Neural crest cell (in vitro differentiated cells): ENCODE results near the gene TIMM13. TPM values are rescaled to one million over a fixed set of nuclear protein-coding genes. Genes with fewer than 3 reads are reported as not detected.
"Not testable (repeated sequence)": the region's sequence is repeated elsewhere in the genome, so short reads cannot be mapped to it uniquely, and the experiment has no call there.

ENCODE experiments used
- DNase-seq: peaks from one replicate; pipeline ENCODE4 v3.0.0; 2021; ENCODE audit warnings: low read depth, mixed read lengths, low spot score
- H3K27ac Mint-ChIP-seq: one replicate; pipeline ENCODE4 v1.8.0; 2021; ENCODE audit warnings: mild to moderate bottlenecking, mixed read lengths; ENCODE audit not compliant: unreplicated experiment
- H3K27me3 Mint-ChIP-seq: 2 replicates; pipeline ENCODE4 v1.8.0; 2021; ENCODE audit warnings: low read depth, mild to moderate bottlenecking, mixed read lengths
- H3K36me3 Mint-ChIP-seq: 2 replicates; pipeline ENCODE4 v1.8.0; 2021; ENCODE audit warnings: low read depth, mild to moderate bottlenecking, mixed read lengths
- H3K4me1 Mint-ChIP-seq: 2 replicates; pipeline ENCODE4 v1.8.0; 2021; ENCODE audit warnings: mixed read lengths
- H3K4me3 Mint-ChIP-seq: one replicate; pipeline ENCODE4 v1.8.0; 2021; ENCODE audit warnings: mild to moderate bottlenecking, mixed read lengths
- H3K9me3 Mint-ChIP-seq: 2 replicates; pipeline ENCODE4 v1.8.0; 2021; ENCODE audit warnings: mixed read lengths
- total RNA-seq: library from RNA; stranded (reverse); gene quantifications from 2 replicates; pipeline ENCODE4 v1.2.1, GENCODE V29; 2021
- TF ChIP-seq, protein P1 (sequence below): fragments of 200-600 bp; sonication (generic); conservative IDR thresholded peaks from 2 replicates; pipeline ENCODE4 v1.5.0; 2021; ENCODE audit warnings: antibody characterized with exemption, mild to moderate bottlenecking

TIMM13 gene
- total RNA-seq, 1 donor from 2014 or later: 145 TPM

DNA sequence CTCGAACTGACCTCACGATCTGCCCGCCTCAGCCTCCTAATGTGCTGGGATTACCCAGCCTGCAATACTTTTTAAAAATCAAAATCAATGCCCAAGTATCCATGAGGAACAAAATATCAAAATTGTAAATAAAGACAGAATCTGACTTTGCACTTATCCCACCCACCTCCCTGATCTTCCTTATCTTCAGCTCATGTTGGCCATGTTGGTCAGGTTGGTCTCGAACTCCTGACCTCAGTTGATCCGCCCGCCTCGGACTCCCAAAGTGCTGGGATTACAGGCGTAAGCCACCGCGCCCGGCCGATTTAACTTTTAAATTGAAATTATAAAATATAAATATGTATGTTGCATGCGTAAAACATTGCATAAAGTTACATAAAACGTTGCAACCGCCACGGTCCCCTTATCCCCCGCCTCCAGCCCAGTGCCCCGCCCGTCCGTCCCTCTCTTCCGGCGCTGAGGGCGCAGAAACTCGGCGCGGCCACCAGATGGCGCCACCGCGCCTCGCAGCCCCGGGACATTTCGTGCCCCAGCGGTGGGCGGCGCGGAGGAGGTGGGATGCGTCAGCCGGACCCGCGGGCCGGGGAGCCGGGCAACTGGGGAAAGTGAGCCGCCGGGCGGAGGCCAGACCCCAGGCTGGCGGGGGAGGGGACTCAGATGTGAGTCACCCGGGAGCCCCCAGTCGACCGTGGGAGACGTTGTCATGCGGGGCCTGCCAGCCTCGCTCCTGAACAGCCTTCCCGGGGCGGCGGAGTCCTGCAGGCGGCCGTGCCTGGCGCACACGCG is 47.0 kb upstream of the TIMM13 start:
- Mint-ChIP-seq H3K4me3 (peak overlapping the region; percentile 72), H3K36me3 (no peaks in the 10 kb centered on the region), H3K27me3 (peaks cover 41% of the 10 kb centered on the region), H3K9me3 (no peaks in the 10 kb centered on the region), H3K4me1 (peaks cover 31% of the 10 kb centered on the region), H3K27ac (no peak overlapping the region)
- TF ChIP-seq, protein P1, sequence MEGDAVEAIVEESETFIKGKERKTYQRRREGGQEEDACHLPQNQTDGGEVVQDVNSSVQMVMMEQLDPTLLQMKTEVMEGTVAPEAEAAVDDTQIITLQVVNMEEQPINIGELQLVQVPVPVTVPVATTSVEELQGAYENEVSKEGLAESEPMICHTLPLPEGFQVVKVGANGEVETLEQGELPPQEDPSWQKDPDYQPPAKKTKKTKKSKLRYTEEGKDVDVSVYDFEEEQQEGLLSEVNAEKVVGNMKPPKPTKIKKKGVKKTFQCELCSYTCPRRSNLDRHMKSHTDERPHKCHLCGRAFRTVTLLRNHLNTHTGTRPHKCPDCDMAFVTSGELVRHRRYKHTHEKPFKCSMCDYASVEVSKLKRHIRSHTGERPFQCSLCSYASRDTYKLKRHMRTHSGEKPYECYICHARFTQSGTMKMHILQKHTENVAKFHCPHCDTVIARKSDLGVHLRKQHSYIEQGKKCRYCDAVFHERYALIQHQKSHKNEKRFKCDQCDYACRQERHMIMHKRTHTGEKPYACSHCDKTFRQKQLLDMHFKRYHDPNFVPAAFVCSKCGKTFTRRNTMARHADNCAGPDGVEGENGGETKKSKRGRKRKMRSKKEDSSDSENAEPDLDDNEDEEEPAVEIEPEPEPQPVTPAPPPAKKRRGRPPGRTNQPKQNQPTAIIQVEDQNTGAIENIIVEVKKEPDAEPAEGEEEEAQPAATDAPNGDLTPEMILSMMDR: peak; percentile 100
- peak; percentile 90 for DNase-seq

DNA sequence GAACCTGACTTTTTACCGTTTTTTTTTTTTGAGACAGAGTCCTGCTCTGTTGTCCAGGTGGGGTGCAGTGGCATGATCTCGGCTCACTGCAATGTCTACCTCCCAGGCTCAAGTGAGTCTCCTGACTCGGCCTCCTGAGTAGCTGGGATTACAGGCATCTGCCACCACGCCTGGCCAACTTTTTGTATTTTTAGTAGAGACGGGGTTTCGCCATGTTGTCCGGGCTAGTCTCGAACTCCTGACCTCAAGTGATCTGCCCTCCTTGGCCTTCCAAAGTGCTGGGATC is 42.5 kb upstream of the TIMM13 start:
- not testable (repeated sequence) for H3K36me3 Mint-ChIP-seq, H3K9me3 Mint-ChIP-seq, H3K27me3 Mint-ChIP-seq, H3K27ac Mint-ChIP-seq, DNase-seq
- peaks cover 11% of the 10 kb centered on the region for H3K4me1 Mint-ChIP-seq
- H3K4me3 Mint-ChIP-seq: peak overlapping the region; percentile 74

DNA sequence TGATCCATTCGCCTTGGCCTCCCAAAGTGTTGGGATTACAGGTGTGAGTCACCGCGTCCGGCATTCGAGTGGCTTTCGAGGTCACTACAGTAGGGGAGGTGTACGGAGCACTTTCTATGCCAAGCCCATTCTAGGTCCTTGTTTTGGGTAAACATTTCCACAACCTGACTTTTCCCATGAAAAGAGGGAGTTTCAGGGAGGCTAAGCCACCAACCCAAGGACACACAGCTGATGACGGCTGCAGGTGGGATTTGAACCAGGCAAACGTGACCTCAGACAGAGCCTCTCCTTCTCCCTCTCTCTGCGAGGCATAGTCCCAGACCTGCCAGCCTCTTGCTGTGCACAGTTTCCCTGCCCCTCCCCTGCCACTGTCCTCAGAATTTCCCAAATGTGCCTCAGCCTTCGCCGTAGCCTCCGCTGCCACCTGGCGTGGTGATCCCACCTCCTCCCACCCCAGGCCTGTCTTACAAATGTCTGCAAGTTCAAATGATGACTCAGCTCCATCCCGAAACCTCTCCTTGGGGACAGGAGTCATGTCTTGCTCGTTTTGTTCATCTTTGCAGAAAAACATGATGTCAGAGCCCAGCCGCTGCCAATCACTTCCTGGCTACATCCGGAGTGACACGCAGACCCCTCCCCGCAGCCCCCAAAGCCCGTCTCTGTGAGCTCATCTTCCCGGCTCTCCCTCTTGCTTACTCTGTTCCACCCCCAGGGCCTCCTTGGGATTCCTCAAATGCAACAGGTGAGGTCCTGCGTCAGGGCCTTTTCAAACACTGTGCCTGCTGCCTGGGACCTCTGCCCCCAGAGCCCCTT is 41.9 kb upstream of the TIMM13 start:
- TF ChIP-seq, protein P1: no peak
- H3K36me3 Mint-ChIP-seq: no peaks in the 10 kb centered on the region
- peaks cover 5% of the 10 kb centered on the region for H3K27me3 Mint-ChIP-seq
- H3K27ac Mint-ChIP-seq: peak overlapping the region; percentile 92
- peak overlapping the region; percentile 74 for H3K4me3 Mint-ChIP-seq
- peaks cover 11% of the 10 kb centered on the region for H3K4me1 Mint-ChIP-seq
- H3K9me3 Mint-ChIP-seq: no peaks in the 10 kb centered on the region
- DNase-seq: no peak

DNA sequence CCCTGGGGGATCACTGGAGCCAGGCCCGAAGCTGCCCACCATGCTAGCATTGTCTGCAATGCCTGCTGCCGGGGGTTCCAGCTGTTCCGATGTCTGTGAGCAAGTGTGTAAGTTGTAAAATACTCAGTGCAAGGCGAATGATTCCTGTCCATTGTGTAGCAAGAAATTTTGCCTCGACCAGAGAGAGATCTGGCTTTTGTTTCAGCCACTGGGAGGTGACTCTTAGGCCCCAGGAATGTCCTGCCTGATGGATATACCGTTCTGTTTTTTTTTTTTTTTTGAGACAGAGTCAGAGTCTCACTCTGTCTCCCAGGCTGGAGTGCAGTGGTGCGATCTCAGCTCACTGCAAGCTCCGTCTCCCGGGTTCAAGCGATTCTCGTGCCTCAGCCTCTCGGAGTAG is 41.2 kb upstream of the TIMM13 start:
- no peak overlapping the region for H3K27ac Mint-ChIP-seq
- H3K4me1 Mint-ChIP-seq: peaks cover 11% of the 10 kb centered on the region
- H3K4me3 Mint-ChIP-seq: no peak overlapping the region

DNA sequence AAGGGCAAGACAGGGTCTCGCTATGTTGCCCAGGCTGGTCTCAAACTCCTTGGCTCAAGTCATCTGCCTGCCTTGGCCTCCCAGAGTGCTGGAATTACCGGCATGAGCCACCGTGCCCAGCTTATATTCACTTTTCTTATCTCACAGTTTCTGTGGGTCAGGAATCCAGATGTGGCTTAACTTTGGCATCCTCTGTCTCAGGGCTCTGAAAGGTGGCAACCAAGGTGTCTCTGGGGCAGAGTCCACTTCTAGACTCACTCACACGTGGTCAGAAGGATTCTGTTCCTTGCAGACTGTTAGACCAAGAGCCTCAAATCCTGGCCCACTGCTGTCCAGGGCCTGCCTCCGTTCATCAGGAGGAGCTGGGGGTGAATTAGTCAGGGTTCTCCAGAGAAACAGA is 37.0 kb upstream of the TIMM13 start:
- Mint-ChIP-seq H3K4me1 (peaks cover 14% of the 10 kb centered on the region), H3K27me3 (peaks cover 1% of the 10 kb centered on the region), H3K27ac (no peak overlapping the region), H3K9me3 (no peaks in the 10 kb centered on the region), H3K36me3 (no peaks in the 10 kb centered on the region), H3K4me3 (peak overlapping the region; percentile 39)
- TF ChIP-seq, protein P1: no peak
- no peak for DNase-seq

More for the DNA sequence above, 41.2 kb upstream of the TIMM13 start:
- peaks cover 5% of the 10 kb centered on the region for H3K27me3 Mint-ChIP-seq
- no peak for DNase-seq
- no peaks in the 10 kb centered on the region for H3K36me3 Mint-ChIP-seq
- no peaks in the 10 kb centered on the region for H3K9me3 Mint-ChIP-seq
- TF ChIP-seq, protein P1: no peak

DNA sequence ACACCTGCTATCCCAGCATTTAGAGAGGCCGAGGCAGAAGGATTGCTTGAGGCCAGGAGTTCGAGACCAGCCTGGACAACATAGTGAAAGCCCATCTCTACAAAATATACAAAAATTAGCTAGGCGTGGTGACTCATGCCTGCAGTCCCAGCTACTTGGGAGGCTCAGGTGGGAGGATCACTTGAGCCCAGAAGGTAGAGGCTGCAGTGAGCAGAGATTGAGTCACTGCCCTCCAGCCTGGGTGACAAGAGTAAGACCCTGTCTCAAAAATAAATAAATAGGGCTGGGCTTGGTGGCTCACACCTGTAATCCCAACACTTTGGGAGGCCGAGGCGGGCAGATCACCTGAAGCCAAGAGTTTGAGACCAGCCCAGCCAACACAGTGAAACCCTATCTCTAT is 36.3 kb upstream of the TIMM13 start:
- not testable (repeated sequence) for H3K27me3 Mint-ChIP-seq, H3K36me3 Mint-ChIP-seq
- H3K4me3 Mint-ChIP-seq: peak overlapping the region; percentile 27

More for the DNA sequence above, 36.3 kb upstream of the TIMM13 start:
- not testable (repeated sequence) for H3K9me3 Mint-ChIP-seq, DNase-seq
- Mint-ChIP-seq H3K4me1 (peaks cover 11% of the 10 kb centered on the region), H3K27ac (peak overlapping the region; percentile 19)
